PC-3 (cell line): ENCODE results near the gene WSCD2. TPM values are rescaled to one million over a fixed set of nuclear protein-coding genes. Genes with fewer than 3 reads are reported as not detected.

Experiments
- ATAC-seq: fragments of 200-7000 bp; cut with Tn5 transposase; 2 replicates; pipeline ENCODE4 v1.9.1; 2020; ENCODE audit warnings: mild to moderate bottlenecking, moderate library complexity
- BruUV-seq: library from RNA; stranded (reverse); fragments of 400-500 nt; replicated peaks from 2 replicates; lab custom pipeline; 2021; lab: Mats Ljungman, UMichigan
- CTCF ChIA-PET: fragments of 300-600 bp; sonication (Branson Sonifier 250); formaldehyde crosslinking; loops from one replicate; lab custom pipeline; 2022; ENCODE audit warnings: antibody characterized with exemption; lab: Charles Lee
- POLR2A ChIA-PET: fragments of 300-600 bp; sonication (Branson Sonifier 250); formaldehyde crosslinking; loops from one replicate; lab custom pipeline; 2022; ENCODE audit warnings: antibody characterized with exemption; ENCODE audit not compliant: unreplicated experiment; lab: Charles Lee
- DNase-seq: peaks from one replicate; pipeline ENCODE4 v3.0.0-alpha.2; 2015
- H2AFZ ChIP-seq: fragments of 300-600 bp; sonication (generic); 2 replicates; pipeline ENCODE4 v1.6.0; 2016; ENCODE audit warnings: antibody characterized with exemption, low read length
- H3F3A ChIP-seq: fragments of 300-600 bp; sonication (generic); one replicate; pipeline ENCODE4 v1.6.0; 2017; ENCODE audit warnings: antibody characterized with exemption, low read length, control low read depth, mild to moderate bottlenecking; ENCODE audit not compliant: unreplicated experiment
- H3K27ac ChIP-seq: fragments of 300-600 bp; sonication (generic); 2 replicates; pipeline ENCODE4 v1.5.1; 2016; ENCODE audit warnings: mild to moderate bottlenecking, low read length
- H3K27me3 ChIP-seq: fragments of 300-600 bp; sonication (generic); 2 replicates; pipeline ENCODE4 v1.6.1; 2016; ENCODE audit warnings: low read length, mixed read lengths
- H3K36me3 ChIP-seq: fragments of 300-600 bp; sonication (generic); 2 replicates; pipeline ENCODE4 v1.6.1; 2016; ENCODE audit warnings: low read depth, mixed run types, low read length, mixed read lengths
- H3K4me1 ChIP-seq: fragments of 300-600 bp; sonication (generic); 2 replicates; pipeline ENCODE4 v1.5.1; 2016; ENCODE audit warnings: low read length; ENCODE audit not compliant: insufficient read depth
- H3K4me2 ChIP-seq: fragments of 300-600 bp; sonication (generic); 2 replicates; pipeline ENCODE4 v1.6.0; 2016; ENCODE audit warnings: low read length
- H3K4me3 ChIP-seq: fragments of 300-600 bp; sonication (generic); 2 replicates; pipeline ENCODE4 v1.5.1; 2016; ENCODE audit warnings: mild to moderate bottlenecking, low read length, mixed read lengths
- H3K79me2 ChIP-seq: fragments of 300-600 bp; sonication (generic); 2 replicates; pipeline ENCODE4 v1.6.1; 2017; ENCODE audit warnings: low read length, mixed read lengths
- H3K9ac ChIP-seq: fragments of 300-600 bp; sonication (generic); 2 replicates; pipeline ENCODE4 v1.6.0; 2016; ENCODE audit warnings: mild to moderate bottlenecking, low read length
- H3K9me2 ChIP-seq: fragments of 300-600 bp; sonication (generic); replicated peaks from 2 replicates; pipeline ENCODE4 v1.6.1; 2016; ENCODE audit warnings: mixed run types, low read length, mixed read lengths
- H3K9me3 ChIP-seq: fragments of 300-600 bp; sonication (generic); 2 replicates; pipeline ENCODE4 v1.6.1; 2016; ENCODE audit warnings: low read length, mixed read lengths
- H4K20me1 ChIP-seq: fragments of 300-600 bp; sonication (generic); 2 replicates; pipeline ENCODE4 v1.6.1; 2016; ENCODE audit warnings: low read length, mixed read lengths
- EZH2 ChIP-seq: fragments of 300-600 bp; sonication (generic); IDR thresholded peaks from one replicate; pipeline ENCODE4 v1.6.1; 2017; ENCODE audit warnings: antibody characterized with exemption, mild to moderate bottlenecking, low read length; ENCODE audit not compliant: unreplicated experiment
- EZH2phosphoT487 ChIP-seq: fragments of 300-600 bp; sonication (generic); IDR thresholded peaks from 2 replicates; pipeline ENCODE4 v1.6.1; 2018; ENCODE audit warnings: mild to moderate bottlenecking, antibody characterized with exemption, low read length, borderline replicate concordance
- intact Hi-C: fragments of 100-400 bp; cut with micrococcal nuclease; formaldehyde crosslinking; loops from 2 replicates; pipeline ENCODE4 v1.9.0; 2023
- total RNA-seq: library from RNA; depleted of rRNA; stranded (reverse); fragments of >200 nt; gene quantifications from 2 replicates; pipeline ENCODE4 v1.2.3, GENCODE V29; 2014
- TF ChIP-seq, protein P1 (sequence below): fragments of 300-600 bp; sonication (generic); conservative IDR thresholded peaks from 2 replicates; pipeline ENCODE4 v1.5.1; 2017; ENCODE audit warnings: antibody characterized with exemption, low read depth, mild to moderate bottlenecking, low read length

The WSCD2 gene
- total RNA-seq, 1 experiment from 2014 or later = not detected

- no TSS peak for BruUV-seq
Observed at GRCh38 chr12:108194585-108194984, 65.5 kb downstream of the WSCD2 start.

GRCh38 chr12:108196319-108196718, 67.2 kb downstream of the WSCD2 start:
- POLR2A ChIA-PET = no interaction called here
- H3K9me3 ChIP-seq = no peaks in the 10 kb centered on the region
- H3F3A ChIP-seq = no peaks in the 10 kb centered on the region
- H3K4me1 ChIP-seq = no peaks in the 10 kb centered on the region
- no TSS peak for BruUV-seq
- TF ChIP-seq, protein P1, sequence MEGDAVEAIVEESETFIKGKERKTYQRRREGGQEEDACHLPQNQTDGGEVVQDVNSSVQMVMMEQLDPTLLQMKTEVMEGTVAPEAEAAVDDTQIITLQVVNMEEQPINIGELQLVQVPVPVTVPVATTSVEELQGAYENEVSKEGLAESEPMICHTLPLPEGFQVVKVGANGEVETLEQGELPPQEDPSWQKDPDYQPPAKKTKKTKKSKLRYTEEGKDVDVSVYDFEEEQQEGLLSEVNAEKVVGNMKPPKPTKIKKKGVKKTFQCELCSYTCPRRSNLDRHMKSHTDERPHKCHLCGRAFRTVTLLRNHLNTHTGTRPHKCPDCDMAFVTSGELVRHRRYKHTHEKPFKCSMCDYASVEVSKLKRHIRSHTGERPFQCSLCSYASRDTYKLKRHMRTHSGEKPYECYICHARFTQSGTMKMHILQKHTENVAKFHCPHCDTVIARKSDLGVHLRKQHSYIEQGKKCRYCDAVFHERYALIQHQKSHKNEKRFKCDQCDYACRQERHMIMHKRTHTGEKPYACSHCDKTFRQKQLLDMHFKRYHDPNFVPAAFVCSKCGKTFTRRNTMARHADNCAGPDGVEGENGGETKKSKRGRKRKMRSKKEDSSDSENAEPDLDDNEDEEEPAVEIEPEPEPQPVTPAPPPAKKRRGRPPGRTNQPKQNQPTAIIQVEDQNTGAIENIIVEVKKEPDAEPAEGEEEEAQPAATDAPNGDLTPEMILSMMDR = no peak
- TF ChIP-seq EZH2phosphoT487 (no peak), EZH2 (no peak)
- DNase-seq (no peak), ATAC-seq (no peak)
- intact Hi-C loops = loop anchor here (10.0 kb wide), 1 partner anchor 202 kb away; no protein-coding TSS in a partner anchor
- H3K79me2 ChIP-seq = no peaks in the 10 kb centered on the region
- no peaks in the 10 kb centered on the region for H4K20me1 ChIP-seq
- H3K4me3 ChIP-seq = no peak overlapping the region
- 0 out of 2 replicates have a peak, but pooled peaks cover 4% of the 10 kb centered on the region for H3K27me3 ChIP-seq
- no peak overlapping the region for H3K9ac ChIP-seq
- CTCF ChIA-PET = interaction anchor here (0.7 kb wide), 1 partner anchor 319 kb away, joined by 3 read pairs; no protein-coding TSS in a partner anchor
- H3K36me3 ChIP-seq = no peaks in the 10 kb centered on the region
- H2AFZ ChIP-seq = no peak overlapping the region
- no peak overlapping the region for H3K27ac ChIP-seq
- H3K9me2 ChIP-seq = no peaks in the 10 kb centered on the region
- no peak overlapping the region for H3K4me2 ChIP-seq

More at GRCh38 chr12:108194585-108194984, 65.5 kb downstream of the WSCD2 start:
- no peak for TF ChIP-seq EZH2
- TF ChIP-seq, protein P1 = no peak
- no peak for TF ChIP-seq EZH2phosphoT487
- Histone ChIP-seq H3K4me3 (no peak overlapping the region), H3K27ac (no peak overlapping the region), H3K79me2 (no peaks in the 10 kb centered on the region), H3K9me3 (no peaks in the 10 kb centered on the region), H3K9me2 (no peaks in the 10 kb centered on the region), H3K4me2 (no peak overlapping the region), H3K27me3 (no peaks in the 10 kb centered on the region), H3K36me3 (no peaks in the 10 kb centered on the region), H2AFZ (no peak overlapping the region), H3F3A (no peaks in the 10 kb centered on the region), H3K4me1 (no peaks in the 10 kb centered on the region), H4K20me1 (no peaks in the 10 kb centered on the region), H3K9ac (no peak overlapping the region)
- ChIA-PET CTCF (no interaction called here), POLR2A (no interaction called here)
- ATAC-seq (no peak), DNase-seq (peak; percentile 3)
- intact Hi-C loops = loop anchor here (10.0 kb wide), 1 partner anchor 200 kb away; no protein-coding TSS in a partner anchor

DNA sequence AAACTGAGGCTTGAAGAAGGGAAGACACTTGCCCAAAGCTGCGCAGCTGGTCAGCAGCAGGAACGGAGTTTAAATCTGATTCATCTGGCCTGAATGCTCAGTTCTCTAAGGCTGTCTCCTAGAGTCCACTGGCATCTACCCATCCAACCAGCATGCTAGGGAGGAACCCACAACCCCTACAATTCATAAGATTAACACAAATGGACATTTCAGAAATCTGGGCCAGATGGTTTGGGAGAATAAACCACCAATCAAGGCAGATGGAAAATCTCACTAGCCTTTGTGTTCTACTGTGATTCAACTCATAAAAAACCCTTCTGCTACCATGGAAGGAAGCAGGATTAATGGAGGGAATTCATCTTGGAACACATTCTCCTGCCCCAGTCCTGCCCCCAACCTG, 67.8 kb downstream of the WSCD2 start:
- no peaks in the 10 kb centered on the region for H3K9me3 ChIP-seq
- H3K9me2 ChIP-seq = no peaks in the 10 kb centered on the region
- intact Hi-C loops = loop anchor here (10.0 kb wide), 1 partner anchor 202 kb away; no protein-coding TSS in a partner anchor
- no peaks in the 10 kb centered on the region for H3K4me1 ChIP-seq
- CTCF ChIA-PET = no interaction called here
- H3K4me2 ChIP-seq = no peak overlapping the region
- no peaks in the 10 kb centered on the region for H3F3A ChIP-seq
- TF ChIP-seq, protein P1 = no peak
- no peak for TF ChIP-seq EZH2phosphoT487
- no peak for TF ChIP-seq EZH2
- H4K20me1 ChIP-seq = no peaks in the 10 kb centered on the region
- DNase-seq = no peak
- H3K4me3 ChIP-seq = no peak overlapping the region
- no TSS peak for BruUV-seq
- no peaks in the 10 kb centered on the region for H3K36me3 ChIP-seq
- H2AFZ ChIP-seq = no peak overlapping the region
- H3K27ac ChIP-seq = no peak overlapping the region
- no peak overlapping the region for H3K9ac ChIP-seq
- ATAC-seq = no peak
- POLR2A ChIA-PET = no interaction called here
- H3K27me3 ChIP-seq = 0 out of 2 replicates have a peak, but pooled peaks cover 4% of the 10 kb centered on the region
- H3K79me2 ChIP-seq = no peaks in the 10 kb centered on the region
